ENCODE measurements around the gene GHR.

DNA sequence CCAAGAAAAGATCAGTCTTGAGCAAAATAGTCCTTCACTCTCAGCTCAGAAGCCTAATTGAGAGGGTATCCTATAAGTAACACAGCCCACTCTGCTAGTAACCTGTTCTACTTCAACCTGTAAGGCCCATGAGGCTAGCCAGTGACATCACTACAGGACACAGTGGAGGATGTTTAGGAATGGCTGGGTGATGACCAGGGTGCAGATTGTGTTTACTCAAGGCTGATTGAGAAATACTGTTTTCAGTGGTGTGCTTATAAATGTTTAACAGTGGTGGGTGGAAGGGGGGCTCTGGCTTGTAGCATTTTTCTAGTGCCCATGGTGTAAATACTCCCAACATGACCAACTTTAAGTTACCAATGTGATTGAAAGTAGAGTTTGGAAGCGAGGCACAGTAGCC is 173.6 kb downstream of the GHR start:
- TF ChIP-seq POLR2A (IDR thresholded peaks at IDR 0.05) (no peak), EP300 (IDR thresholded peaks at IDR 0.05) (no peak)
- TF ChIP-seq, protein P1, sequence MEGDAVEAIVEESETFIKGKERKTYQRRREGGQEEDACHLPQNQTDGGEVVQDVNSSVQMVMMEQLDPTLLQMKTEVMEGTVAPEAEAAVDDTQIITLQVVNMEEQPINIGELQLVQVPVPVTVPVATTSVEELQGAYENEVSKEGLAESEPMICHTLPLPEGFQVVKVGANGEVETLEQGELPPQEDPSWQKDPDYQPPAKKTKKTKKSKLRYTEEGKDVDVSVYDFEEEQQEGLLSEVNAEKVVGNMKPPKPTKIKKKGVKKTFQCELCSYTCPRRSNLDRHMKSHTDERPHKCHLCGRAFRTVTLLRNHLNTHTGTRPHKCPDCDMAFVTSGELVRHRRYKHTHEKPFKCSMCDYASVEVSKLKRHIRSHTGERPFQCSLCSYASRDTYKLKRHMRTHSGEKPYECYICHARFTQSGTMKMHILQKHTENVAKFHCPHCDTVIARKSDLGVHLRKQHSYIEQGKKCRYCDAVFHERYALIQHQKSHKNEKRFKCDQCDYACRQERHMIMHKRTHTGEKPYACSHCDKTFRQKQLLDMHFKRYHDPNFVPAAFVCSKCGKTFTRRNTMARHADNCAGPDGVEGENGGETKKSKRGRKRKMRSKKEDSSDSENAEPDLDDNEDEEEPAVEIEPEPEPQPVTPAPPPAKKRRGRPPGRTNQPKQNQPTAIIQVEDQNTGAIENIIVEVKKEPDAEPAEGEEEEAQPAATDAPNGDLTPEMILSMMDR (IDR thresholded peaks at IDR 0.05): no peak

Measured in stomach (tissue), 4 donors.